GM19240 (cell line): ENCODE results near the gene CA12.
"Not testable (repeated sequence)": the region's sequence is repeated elsewhere in the genome, so short reads cannot be mapped to it uniquely, and the experiment has no call there.

ENCODE experiments used
- DNase-seq: peaks from one replicate; pipeline ENCODE4 v3.0.0; 2011; ENCODE audit warnings: low spot score; ENCODE audit not compliant: insufficient read length

CA12 gene

GRCh38 chr15:63360170-63360569 is 21.5 kb downstream of the CA12 start:
- DNase-seq: no peak

- no peak for DNase-seq
Measured at GRCh38 chr15:63358241-63359029, 23.2 kb downstream of the CA12 start.

GRCh38 chr15:63357731-63358130 is 23.9 kb downstream of the CA12 start:
- no peak for DNase-seq

GRCh38 chr15:63357061-63357460 is 24.6 kb downstream of the CA12 start:
- no peak for DNase-seq

- DNase-seq: no peak
Measured at GRCh38 chr15:63354821-63355650, 26.6 kb downstream of the CA12 start.

- DNase-seq: no peak
Measured at GRCh38 chr15:63353887-63354286, 27.8 kb downstream of the CA12 start.

- no peak for DNase-seq
Measured at GRCh38 chr15:63353261-63353660, 28.4 kb downstream of the CA12 start.

- DNase-seq: no peak
Measured at GRCh38 chr15:63352808-63353207, 28.8 kb downstream of the CA12 start.

- no peak for DNase-seq
Measured at GRCh38 chr15:63351170-63351569, 30.5 kb downstream of the CA12 start.

GRCh38 chr15:63350178-63350621 is 31.4 kb downstream of the CA12 start:
- no peak for DNase-seq

GRCh38 chr15:63349621-63350020 is 32.0 kb downstream of the CA12 start:
- no peak for DNase-seq

- no peak for DNase-seq
Measured at GRCh38 chr15:63349156-63349555, 32.5 kb downstream of the CA12 start.

GRCh38 chr15:63348392-63348791 is 33.3 kb downstream of the CA12 start:
- no peak for DNase-seq

- no peak for DNase-seq
Measured at GRCh38 chr15:63347074-63347857, 34.4 kb downstream of the CA12 start.

- no peak for DNase-seq
Measured at GRCh38 chr15:63345391-63345752, 36.3 kb downstream of the CA12 start.

GRCh38 chr15:63344731-63345390 is 36.8 kb downstream of the CA12 start:
- no peak for DNase-seq

- not testable (repeated sequence) for DNase-seq
Measured at GRCh38 chr15:63342996-63343562, 38.6 kb downstream of the CA12 start.

- no peak for DNase-seq
Measured at GRCh38 chr15:63341898-63342297, 39.7 kb downstream of the CA12 start.

- no peak for DNase-seq
Measured at GRCh38 chr15:63340878-63341277, 40.8 kb downstream of the CA12 start.

GRCh38 chr15:63340353-63340752 is 41.3 kb downstream of the CA12 start:
- DNase-seq: no peak

- DNase-seq: no peak
Measured at GRCh38 chr15:63339836-63340235, 41.8 kb downstream of the CA12 start.
